NCI-H1105 treated with DMSO at 0.1 percent for 48 hours (cell line): ENCODE data around the gene SLC35F4.

Source experiments
- DNase-seq: peaks from one replicate; lab custom pipeline; 2025; lab: John Stamatoyannopoulos, UW

Gene SLC35F4

GRCh38 chr14:57848353-57848752 lies 17.5 kb downstream of the SLC35F4 start:
- no peak for DNase-seq

- no peak for DNase-seq
Observed at GRCh38 chr14:57847706-57848105, 18.2 kb downstream of the SLC35F4 start.

- no peak for DNase-seq
Observed at GRCh38 chr14:57847096-57847495, 18.8 kb downstream of the SLC35F4 start.

GRCh38 chr14:57846596-57846995 lies 19.3 kb downstream of the SLC35F4 start:
- DNase-seq, result no peak

- DNase-seq, result no peak
Observed at GRCh38 chr14:57845802-57846531, 19.9 kb downstream of the SLC35F4 start.

- no peak for DNase-seq
Observed at GRCh38 chr14:57845316-57845715, 20.6 kb downstream of the SLC35F4 start.

GRCh38 chr14:57837267-57837666 lies 28.6 kb downstream of the SLC35F4 start:
- no peak for DNase-seq

GRCh38 chr14:57835766-57836165 lies 30.1 kb downstream of the SLC35F4 start:
- no peak for DNase-seq

- DNase-seq, result no peak
Observed at GRCh38 chr14:57834961-57835360, 30.9 kb downstream of the SLC35F4 start.

GRCh38 chr14:57834001-57834598 lies 31.8 kb downstream of the SLC35F4 start:
- no peak for DNase-seq

GRCh38 chr14:57833323-57833722 lies 32.6 kb downstream of the SLC35F4 start:
- no peak for DNase-seq

- DNase-seq, result no peak
Observed at GRCh38 chr14:57831981-57832380, 33.9 kb downstream of the SLC35F4 start.

GRCh38 chr14:57828713-57829112 lies 37.2 kb downstream of the SLC35F4 start:
- no peak for DNase-seq

GRCh38 chr14:57823015-57823660 lies 42.8 kb downstream of the SLC35F4 start:
- DNase-seq, result no peak

GRCh38 chr14:57822081-57822480 lies 43.8 kb downstream of the SLC35F4 start:
- no peak for DNase-seq

- no peak for DNase-seq
Observed at GRCh38 chr14:57820581-57820980, 45.3 kb downstream of the SLC35F4 start.

GRCh38 chr14:57818511-57818910 lies 47.4 kb downstream of the SLC35F4 start:
- no peak for DNase-seq

GRCh38 chr14:57816568-57817284 lies 49.2 kb downstream of the SLC35F4 start:
- no peak for DNase-seq

GRCh38 chr14:57814726-57815125 lies 51.2 kb downstream of the SLC35F4 start:
- DNase-seq, result no peak

- no peak for DNase-seq
Observed at GRCh38 chr14:57812741-57813140, 53.2 kb downstream of the SLC35F4 start.

- DNase-seq, result no peak
Observed at GRCh38 chr14:57811998-57812546, 53.8 kb downstream of the SLC35F4 start.

- DNase-seq, result no peak
Observed at GRCh38 chr14:57809808-57810207, 56.1 kb downstream of the SLC35F4 start.
